Fibroblast of upper back skin (primary cell): Measurements from ENCODE around the gene CCDC102B.
"Not testable (repeated sequence)": the region's sequence is repeated elsewhere in the genome, so short reads cannot be mapped to it uniquely, and the experiment has no call there.

Experiments
- DNase-seq: peaks from one replicate; pipeline ENCODE4 v3.0.0-alpha.2; 2013

CCDC102B gene

DNA sequence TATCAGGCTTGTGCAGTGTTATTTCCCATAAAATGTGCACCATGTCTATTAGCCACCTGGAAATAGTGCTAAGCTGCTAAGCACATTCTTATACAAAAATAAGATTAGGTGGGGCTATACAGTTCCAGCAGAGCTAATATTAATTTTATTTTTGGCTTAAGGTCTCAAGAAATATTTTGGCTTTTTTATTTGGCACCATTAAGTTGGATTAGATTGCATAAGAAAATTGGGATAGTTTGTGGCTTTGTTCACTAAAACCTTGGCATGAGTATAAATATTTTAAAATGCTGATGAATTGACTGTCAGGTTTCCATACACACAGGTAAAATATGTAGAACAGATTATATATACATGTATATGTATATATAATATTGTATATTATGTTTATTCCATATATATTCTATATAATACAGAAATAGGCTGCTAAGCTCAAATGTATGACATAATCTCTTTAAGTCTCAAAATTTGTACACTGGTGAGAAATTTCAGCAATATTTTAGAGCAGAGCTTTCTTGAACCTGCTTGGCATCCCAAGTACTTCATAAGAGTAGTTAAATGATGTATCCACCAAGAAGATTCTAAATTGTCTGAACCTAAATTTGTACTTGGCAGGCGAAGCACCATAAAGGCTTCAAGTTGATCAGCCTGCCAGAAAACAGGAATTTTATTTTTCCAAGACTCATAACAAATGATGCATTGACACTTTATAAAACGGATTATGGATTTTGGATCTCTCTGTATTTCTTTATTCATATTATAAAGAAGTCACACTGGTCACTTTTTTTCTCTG lies 32.6 kb downstream of the CCDC102B start:
- no peak for DNase-seq

- DNase-seq: no peak
These were observed 35.9 kb downstream of the CCDC102B start for GRCh38 chr18:68833756-68834155.

DNA sequence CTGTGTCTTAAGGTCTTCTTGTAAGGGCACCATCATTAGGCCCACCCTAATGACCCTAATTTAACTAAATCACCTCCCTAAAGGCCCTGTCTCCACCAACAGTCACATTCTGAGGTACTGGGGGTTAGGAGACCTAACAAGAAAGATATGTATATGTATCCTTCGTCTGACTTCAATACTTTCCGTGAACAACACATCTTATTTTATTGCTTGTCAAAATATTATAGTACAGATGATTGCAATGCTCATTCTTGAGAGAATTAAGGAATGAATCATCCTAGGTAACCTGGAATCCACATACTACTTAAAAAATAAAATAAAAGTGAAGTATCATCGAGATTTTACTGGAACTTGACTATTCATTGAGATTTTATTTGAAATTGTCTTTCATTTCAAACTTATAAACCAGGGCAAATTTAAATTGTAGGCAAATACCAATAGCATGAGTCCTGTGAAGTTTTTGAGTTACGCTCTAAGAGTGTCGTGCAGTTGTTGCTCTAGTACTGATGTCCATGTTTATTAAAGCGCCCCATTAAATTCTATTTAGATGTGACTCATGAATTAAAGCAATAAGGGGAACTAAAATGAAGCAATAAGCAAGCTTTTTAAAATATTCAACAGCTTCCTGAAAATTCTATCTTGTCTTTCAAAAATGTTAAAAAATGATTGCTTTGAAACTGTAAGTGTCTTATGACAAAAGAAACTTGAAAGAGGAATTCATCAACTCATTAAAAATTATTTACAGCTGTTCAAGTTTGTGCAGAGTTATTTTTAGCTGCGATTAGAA lies 40.0 kb downstream of the CCDC102B start:
- peak; percentile 29 for DNase-seq

DNA sequence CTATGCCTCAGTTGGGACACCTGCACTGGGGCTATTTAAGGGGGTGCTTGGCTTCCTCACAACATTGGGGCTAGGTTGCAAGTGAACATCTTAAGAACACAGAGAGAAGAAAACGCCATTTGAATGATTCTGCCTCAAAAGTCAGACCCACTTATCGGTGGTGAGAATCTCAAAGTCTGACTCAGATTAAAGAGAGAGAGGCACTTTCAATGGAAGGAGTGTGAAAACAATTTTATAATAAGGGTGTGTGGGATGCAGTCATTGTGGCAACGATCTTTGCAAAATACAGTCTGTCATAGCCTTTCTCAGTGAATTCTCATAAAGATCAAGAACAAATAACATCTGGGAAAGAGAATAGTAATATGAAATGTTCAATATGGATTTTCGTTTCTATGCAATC lies 41.8 kb downstream of the CCDC102B start:
- DNase-seq: no peak

- DNase-seq: peak; percentile 95
These were observed 42.8 kb downstream of the CCDC102B start for GRCh38 chr18:68840554-68841263.

- peak; percentile 31 for DNase-seq
These were observed 43.4 kb downstream of the CCDC102B start for GRCh38 chr18:68841301-68841700.

DNA sequence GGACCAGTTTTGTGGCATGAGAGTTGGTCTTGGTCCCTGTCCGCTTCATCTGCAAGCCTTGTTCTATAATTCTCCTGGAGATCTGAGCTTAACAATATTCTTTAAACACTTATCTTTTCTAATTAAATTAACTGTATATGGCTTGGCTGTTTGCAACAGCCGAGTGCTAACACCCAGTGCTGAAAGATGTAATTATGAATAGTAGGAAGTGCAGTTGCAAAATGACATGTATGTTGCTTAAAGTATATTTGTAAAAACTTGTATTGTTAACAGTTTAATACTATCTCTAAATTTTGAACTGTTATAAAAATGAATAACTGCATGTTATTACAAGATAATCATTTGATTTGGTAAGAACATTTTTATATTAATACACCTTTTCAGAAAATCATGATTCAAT lies 45.1 kb downstream of the CCDC102B start:
- no peak for DNase-seq

GRCh38 chr18:68843473-68844089 lies 45.7 kb downstream of the CCDC102B start:
- peak; percentile 11 for DNase-seq

- peak; percentile 31 for DNase-seq
These were observed 49.4 kb downstream of the CCDC102B start for GRCh38 chr18:68847219-68847837.

DNA sequence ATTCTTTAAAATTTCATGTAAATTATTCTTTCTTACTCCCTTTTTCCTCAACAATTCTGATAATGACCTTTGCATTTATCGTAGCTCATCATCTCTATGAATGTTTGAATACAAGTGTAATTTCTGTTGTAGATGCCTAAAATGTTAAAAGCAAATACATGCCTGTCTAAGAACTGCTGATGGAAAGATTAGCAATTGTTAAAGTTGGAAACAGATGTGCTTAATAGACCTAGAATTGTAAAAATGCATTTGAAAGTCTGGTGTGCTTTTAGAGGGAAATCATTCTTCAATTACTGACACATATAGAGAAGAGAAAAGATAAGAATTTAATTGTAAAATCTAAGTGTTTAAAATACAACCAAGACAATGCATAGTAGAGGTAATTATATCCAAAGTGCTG lies 50.4 kb downstream of the CCDC102B start:
- no peak for DNase-seq

DNA sequence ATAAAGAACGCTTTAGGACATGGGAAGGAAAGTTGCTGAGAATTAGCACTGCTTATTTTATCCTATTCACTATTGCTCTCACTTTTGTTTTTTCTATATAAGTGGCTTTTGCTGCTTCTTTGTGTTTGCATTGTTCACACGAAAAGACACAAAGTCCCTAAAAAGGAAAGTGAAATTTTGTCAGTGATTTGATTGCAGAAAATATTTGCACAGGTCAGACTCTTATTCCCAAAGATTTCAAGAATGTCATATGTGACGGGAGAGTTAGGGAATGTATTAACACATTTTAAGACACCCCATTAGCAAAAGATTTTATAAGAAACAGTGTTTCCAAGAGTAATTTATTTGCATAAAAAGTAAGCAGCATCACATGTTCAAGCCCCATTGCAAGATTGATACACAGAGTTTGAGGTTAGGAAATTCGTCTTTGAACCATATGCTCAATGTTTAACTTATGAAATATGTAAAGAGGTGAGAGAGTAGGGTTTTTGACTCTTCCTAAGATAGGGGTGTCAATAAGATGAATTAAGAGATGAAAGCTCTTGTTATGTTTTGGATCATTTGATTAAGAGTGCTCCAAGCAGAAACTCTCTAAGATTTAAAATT lies 57.0 kb downstream of the CCDC102B start:
- no peak for DNase-seq

DNA sequence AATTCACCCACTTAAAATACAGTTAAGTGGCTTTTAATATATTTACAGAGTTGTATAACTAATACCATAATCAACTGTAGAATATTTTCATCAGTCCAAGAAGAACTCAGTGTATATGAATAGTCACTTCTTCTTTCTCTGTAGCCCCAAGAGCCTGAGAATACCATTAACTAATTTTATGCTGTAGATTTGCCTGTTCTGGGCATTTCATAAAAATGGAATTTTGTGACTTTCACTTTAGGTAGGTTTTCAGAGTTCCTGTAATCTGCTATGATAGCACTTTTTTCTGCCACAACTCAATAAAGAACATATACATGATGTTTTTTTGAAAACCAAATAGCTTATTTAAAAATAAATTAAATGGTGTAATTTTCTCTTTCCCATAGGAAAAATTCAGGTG lies 57.6 kb downstream of the CCDC102B start:
- no peak for DNase-seq

DNA sequence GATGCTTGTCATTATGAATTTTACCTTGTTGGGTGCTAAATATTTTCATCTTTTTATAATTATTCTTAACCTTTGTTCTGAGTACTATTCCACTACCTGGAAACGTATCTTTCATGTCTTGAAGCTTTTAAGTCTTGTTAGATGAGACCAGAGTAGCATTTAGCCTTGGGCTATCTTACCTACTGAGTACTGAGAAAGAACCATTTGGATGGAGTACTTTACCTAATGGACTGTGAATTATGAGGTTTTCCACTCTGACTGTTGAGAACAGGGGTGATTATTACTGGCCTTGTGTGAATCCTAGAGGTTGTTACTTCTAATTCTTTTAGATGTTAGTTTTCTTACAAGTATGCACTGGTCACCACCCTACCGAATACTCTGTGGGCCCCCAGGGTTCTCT lies 63.5 kb downstream of the CCDC102B start:
- no peak for DNase-seq

DNA sequence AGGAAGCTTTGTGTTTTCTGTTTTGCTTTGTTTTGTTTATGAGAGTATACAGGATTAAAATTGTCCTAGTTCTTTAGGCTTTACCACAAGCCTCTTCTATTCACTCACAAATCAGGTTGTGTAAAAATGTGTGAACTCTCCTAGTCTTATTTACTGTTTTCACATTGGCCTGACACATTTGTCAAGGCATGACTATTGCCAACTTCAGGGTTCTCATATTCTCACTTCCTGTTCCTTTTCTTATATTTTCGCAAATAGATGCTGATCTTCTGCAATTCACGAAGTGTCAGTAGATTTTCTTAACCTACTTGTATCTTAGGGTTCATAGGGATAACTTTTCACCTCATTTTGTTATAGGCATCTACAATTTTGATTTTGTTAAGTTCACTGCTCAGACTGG lies 67.1 kb downstream of the CCDC102B start:
- DNase-seq: no peak

GRCh38 chr18:68865503-68865902 lies 67.6 kb downstream of the CCDC102B start:
- no peak for DNase-seq

- DNase-seq: no peak
These were observed 75.1 kb downstream of the CCDC102B start for GRCh38 chr18:68873003-68873402.

GRCh38 chr18:68874361-68874760 lies 76.5 kb downstream of the CCDC102B start:
- DNase-seq: no peak

GRCh38 chr18:68879947-68880346 lies 82.1 kb downstream of the CCDC102B start:
- not testable (repeated sequence) for DNase-seq

GRCh38 chr18:68887410-68887809 lies 89.5 kb downstream of the CCDC102B start:
- no peak for DNase-seq

- DNase-seq: no peak
These were observed 95.5 kb downstream of the CCDC102B start for GRCh38 chr18:68893354-68893753.

DNA sequence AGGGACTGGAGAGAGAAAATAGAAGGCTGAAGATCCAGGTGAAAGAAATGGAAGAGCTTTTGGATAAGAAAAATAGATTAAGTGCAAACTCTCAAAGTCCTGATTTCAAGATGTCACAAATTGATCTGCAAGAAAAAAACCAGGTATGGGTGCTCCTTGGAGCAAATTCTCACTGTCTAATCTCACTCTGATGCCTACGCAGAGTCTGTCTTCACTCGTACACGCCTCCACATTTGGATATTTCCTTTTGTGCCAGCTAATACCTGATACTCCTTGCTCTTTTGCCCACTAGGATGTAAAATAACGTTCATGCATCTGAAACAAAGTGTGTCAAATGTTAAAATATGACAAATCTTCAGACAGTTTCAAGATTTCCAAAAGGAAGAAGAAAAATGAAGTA lies 99.4 kb downstream of the CCDC102B start:
- no peak for DNase-seq

- DNase-seq: no peak
These were observed 111.7 kb downstream of the CCDC102B start for GRCh38 chr18:68909579-68909978.
